ENCODE data around the gene PCSK1.

Gene PCSK1

GRCh38 chr5:96433066-96433447 lies at the start of gene PCSK1:
Gene PCSK1, minus strand, starts transcription at chr5:96433248. Its CDS starts 206 bp downstream, at chr5:96433042.
- no peak for DNase-seq (ENCODE audit: low read depth)

DNA sequence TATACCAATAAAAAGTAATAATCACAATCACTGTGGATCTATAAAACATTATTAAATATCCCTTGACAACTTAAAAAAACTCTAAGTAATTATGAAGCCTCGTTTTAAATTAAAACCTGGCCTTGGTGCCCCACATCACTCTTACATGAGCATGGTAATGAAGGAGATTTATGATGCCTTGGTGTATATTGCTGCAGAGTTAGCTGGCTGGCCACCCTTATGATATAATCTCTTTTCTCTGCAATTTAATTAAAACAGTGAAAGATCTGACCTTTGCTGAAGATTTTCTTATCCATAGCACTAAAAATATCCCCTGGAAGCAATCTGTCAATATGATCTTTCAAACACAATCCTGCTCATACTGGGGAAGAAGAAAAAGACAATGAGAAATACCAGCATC lies 48.8 kb upstream of the PCSK1 start:
- no peak for DNase-seq (ENCODE audit: low read depth)

DNA sequence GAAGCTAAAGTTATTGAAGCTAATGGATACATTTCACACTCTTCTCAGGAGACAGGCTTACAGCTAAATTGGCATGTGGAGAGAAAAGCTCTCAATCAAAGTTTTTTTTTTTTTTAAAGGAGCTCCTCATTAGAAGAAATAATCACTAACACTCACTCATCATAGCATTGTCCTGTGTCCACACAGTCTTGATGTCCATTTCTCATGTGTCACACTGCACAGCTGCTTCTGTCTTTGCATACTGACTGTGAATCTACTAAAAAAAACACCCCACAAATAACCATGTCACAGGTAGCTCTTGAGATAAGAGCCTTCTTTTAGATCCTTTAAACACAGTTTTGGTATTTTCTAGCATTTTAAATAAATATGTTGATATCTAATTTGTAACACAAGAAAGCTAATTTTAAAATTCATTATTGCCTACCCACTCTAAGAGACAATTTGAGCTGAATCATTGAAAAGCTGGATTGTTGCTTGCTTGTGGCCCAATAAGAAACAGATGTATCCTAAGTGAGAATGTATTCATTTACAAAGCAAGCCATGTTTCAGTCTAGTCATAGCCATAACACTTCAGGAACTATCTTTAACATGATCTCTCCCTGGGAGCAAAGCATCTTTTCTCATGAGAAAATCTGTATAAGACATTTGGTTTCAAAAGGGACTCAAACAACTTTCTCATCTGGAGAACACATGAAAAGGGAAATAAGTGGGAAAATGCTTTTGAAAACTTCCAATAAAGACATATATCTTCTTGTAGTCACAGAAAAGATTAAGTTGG lies 48.1 kb upstream of the PCSK1 start:
- no peak for DNase-seq (ENCODE audit: low read depth)

DNA sequence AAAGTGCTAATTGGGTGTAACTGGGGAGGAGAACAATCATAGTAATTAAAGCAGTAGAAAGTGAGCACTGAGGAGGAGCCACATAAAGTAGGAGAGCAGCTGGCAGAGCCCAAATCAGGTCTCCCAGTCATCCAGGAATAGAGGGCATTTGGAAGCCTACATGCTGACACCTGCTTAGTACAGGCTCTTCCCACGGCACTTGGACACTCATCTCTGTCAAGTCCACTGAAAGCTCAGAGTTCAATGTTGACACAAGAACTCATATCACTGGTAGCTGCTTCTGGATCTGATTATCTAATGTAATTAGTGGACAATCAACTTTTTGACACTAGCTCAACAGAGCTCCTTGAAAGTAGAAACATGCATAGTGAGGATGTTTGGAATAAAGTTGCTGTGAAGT lies 45.9 kb upstream of the PCSK1 start:
- DNase-seq (ENCODE audit: low read depth): no peak

- no peak for DNase-seq (ENCODE audit: low read depth)
Observed at GRCh38 chr5:96476654-96477053, 43.6 kb upstream of the PCSK1 start.

DNA sequence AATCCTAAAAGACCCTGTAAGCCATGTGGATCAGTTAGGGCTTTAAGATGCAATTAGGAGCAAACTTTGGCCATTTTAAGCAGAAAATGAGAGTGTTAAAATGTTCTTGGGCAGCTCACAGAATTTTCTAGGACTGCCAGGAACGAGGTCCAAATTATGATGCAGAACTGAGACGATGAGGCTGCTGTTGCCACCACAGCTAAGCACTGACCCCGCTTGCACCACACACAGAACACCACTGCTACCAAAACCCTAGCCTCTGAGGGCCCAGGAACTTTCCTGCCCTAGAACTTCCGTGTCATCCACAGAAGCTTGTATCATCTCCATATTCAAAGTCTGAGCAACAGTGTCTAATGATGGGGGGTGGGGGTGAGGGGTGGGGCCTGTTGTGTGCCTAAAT lies 41.0 kb upstream of the PCSK1 start:
- DNase-seq (ENCODE audit: low read depth): no peak

DNA sequence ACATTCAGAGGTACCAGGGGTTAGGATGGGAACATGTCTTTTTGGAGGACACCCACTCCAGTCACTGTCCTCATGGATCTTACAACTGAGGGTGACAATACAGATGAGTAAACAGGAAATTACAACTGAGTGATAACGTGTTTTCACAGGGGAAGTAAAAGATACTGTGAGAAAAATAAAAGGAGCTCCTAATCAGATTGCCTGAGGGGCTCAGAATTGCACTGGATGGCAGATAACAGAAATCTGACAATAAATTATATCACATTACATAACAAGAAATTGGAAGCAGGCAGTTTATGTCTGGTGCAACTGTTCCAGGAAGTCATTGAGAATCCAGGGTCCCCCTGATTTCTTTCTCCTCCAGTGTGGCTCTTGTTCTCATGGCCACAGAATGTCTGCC lies 40.1 kb upstream of the PCSK1 start:
- no peak for DNase-seq (ENCODE audit: low read depth)

DNA sequence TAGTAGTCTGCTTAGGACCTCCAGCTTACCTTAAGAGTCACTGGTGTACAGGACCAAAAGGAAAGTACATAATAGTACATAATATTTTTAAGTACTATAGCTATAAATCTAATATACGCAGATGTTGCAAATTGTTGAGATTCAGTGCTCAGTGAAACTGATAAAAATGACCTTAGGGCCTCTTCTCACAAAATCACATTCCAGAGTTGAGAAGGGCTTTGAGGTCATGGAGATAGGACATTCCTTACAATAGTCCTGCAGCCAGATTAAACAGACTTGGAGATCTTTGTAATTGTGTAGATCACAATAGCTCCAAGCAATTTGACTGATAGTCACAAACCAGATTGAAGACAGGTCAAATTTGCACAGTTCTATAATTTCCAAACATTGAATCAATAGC lies 37.7 kb upstream of the PCSK1 start:
- DNase-seq (ENCODE audit: low read depth): no peak

DNA sequence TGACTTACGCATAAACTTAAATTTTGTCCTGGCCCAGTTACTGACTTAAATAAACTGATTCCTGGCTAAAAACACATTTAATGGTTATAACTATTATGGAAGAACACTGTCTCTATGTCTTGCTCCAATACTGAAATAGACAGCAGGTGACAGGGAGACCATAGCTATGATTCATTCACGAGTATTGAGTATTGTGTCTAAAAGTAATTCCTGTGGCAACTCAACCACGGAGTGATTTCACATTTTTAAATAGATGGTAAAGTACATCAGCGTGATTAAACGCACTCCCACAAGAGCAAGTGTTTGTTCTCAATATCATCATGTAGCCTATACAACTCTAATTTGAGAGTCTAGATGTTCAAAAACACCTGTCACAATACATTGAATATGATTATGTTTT lies 35.9 kb upstream of the PCSK1 start:
- no peak for DNase-seq (ENCODE audit: low read depth)

- DNase-seq (ENCODE audit: low read depth): no peak
Observed at GRCh38 chr5:96463091-96463490, 30.0 kb upstream of the PCSK1 start.

DNA sequence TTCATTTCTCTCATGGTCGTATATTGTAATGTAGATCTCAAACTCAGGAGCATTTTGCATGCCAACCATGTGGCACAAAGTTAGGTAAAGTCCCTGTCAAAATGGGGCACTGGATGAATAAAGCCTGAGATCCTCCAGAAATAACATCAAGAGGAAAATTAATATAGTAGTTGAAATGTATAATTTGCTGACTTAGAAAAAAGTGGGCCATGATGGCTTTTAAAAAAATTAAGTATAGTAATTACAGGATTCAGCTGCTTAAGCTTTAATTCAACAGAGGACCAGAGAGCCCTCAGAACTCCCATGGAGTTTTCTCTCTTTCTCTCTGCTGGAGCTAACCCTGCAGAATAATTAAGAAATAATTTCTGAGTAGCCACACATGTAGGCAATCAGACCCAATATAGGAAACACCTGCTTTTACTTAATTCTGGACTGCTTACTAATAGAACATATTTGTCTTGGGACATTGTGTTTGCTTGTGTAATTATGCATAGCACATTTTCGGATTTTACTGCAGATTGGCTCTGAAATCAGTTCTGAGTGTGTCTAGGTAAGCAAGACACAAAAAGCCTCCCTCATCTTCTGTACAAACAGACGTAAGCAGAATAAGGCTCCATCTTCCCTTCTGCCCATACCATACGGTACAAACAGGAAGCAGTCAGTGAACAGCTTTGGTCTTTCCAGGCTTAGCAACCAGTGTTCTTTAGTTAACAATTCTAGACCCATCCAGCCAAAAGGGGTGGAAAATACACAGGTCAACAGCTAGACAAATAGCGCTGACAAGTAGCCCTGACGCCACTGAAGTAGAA lies 26.5 kb upstream of the PCSK1 start:
- DNase-seq (ENCODE audit: low read depth): no peak

DNA sequence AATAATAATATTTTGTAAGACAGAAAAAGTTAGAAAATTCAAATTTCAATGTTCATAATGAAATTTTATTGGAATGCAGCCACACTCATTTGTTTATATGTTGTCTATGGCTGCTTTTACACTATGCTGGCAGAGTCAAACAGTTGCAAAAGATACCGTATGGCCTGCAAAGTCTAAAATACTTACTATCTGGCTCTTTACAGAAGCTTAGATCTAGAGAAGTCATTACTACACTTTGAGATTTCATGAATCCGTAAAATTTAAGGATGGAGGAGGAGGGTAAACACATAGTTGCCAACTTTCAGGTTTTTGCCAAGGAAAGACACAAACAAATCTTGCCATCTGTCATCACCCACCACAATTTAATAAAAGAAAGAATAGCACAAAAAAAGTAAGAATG lies 25.1 kb upstream of the PCSK1 start:
- no peak for DNase-seq (ENCODE audit: low read depth)

DNA sequence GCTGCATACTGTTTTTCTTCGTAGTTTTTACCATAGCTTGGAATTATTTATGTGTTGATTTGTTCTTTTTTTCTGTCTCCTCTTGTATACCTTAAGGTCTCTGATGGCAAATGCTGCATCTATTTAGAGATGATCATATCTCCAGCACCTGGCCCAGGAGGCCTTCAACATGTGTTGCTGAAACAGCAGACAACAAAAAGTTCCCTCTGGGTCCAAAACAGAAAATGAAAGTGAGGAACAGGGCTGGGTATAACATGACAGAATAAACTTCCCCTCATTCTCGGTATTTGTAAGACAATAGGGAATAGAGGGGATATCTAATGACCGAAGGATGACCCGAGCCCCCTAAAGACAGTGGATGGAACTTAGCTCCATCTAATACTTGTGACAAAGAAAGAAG lies 22.7 kb upstream of the PCSK1 start:
- no peak for DNase-seq (ENCODE audit: low read depth)

GRCh38 chr5:96453394-96453793 lies 20.3 kb upstream of the PCSK1 start:
- DNase-seq (ENCODE audit: low read depth): no peak

GRCh38 chr5:96447949-96448348 lies 14.9 kb upstream of the PCSK1 start:
- no peak for DNase-seq (ENCODE audit: low read depth)

DNA sequence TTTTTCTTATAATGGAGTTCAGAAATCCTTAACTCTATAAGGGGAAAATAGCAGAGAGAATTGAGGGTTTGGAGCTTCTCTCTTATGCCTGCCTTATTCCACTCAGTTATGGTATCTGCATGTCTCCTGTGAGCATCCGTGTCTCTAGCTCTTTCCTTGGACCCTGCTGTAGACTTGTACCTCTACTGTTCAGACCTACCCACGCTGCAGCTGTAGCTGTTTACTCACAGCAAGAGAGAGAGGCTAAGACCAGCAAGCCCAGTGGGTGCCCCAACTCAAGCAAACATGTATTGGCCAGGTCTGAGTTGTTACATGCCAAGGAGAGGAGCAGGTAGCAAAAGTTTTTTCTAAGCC lies 7.1 kb upstream of the PCSK1 start:
- DNase-seq (ENCODE audit: low read depth): no peak

DNA sequence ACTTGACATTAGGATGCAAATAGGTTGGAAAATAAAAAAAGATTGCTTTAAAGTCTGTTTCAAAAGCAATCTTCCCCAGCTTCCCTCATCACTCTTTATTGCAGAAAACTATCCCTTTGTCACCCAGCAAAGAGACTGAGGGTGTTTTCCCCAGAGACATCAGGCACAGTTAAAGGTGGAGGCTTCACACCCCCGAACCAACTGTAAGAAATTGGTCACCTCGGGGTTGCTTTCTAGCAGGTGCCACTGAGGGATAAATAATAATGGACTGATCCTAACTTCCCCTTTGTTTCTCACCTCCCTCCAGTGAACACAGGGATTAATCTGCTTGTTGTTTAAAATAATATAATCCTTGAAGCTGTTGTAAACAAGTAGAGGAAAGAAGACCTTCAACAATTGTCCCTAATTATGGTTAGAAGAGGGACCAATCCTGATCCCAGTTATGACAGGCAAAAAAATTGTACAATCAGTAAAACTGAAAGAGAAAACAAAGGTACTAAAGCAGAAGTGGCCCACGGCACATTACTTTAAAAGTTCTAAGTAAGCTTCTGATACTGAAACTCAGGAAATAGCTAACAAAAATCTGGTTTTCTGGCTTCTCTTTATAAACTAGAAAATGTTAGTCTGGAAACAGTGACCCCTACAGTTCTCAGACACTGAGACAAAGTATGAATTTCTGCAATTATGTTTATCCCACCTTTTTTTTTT lies 6.6 kb upstream of the PCSK1 start:
- DNase-seq (ENCODE audit: low read depth): no peak

- peak; percentile 36 for DNase-seq (ENCODE audit: low read depth)
Observed at GRCh38 chr5:96434201-96434645, 1.2 kb upstream of the PCSK1 start.

GRCh38 chr5:96432216-96433065 lies 607 bp downstream of the PCSK1 start:
- DNase-seq (ENCODE audit: low read depth): no peak

- peak; percentile 26 for DNase-seq (ENCODE audit: low read depth)
Observed at GRCh38 chr5:96431376-96432187, 1.5 kb downstream of the PCSK1 start.

DNA sequence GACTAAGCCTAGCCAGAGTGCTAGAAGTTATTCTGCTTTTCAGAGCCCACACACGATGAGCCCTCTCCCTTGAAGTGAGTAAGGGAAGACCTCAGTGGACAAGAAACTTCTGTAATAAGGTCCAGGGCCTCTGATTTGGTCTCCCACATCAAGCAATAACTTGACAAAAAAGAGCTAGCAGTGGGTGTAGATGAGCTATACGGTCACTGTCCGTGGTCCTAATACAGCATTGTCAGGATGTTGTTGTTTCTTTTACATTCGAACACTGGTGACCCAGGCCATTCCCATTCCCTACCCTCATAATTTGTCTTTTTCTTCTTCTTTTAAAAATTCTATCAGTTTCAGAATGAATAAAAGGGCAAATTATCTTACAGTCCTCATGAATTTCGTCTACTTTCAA lies 5.2 kb downstream of the PCSK1 start:
- DNase-seq (ENCODE audit: low read depth): no peak
